ENCODE measurements around the gene TRIM8. TPM values are rescaled to one million over a fixed set of nuclear protein-coding genes. Genes with fewer than 3 reads are reported as not detected.

The TRIM8 gene
- total and polyA plus RNA-seq, 2 of the 4 experiments (the other 2 are of a cell fraction) = 25.5 to 126 TPM

GRCh38 chr10:102598243-102598642, 46.0 kb upstream of the TRIM8 start:
- Histone ChIP-seq H3K36me3 (ENCODE audit: control insufficient read depth, insufficient read depth, low read length) (peaks cover 35% of the 10 kb centered on the region), H2AFZ (replicated peaks; ENCODE audit: low read length, poor library complexity) (no peak overlapping the region), H4K5ac (ENCODE audit: low read depth, low read length) (no peak overlapping the region), H2BK15ac (ENCODE audit: low read depth, low read length) (no peak overlapping the region), H3K4ac (ENCODE audit: low read depth, low read length) (no peak overlapping the region), H3K27me3 (ENCODE audit: control insufficient read depth, insufficient read depth, low read length) (no peaks in the 10 kb centered on the region), H2AK5ac (ENCODE audit: low read depth, low read length) (no peak overlapping the region; the same call in 1 of the 2 replicates), H4K8ac (ENCODE audit: low read depth in 2 of 2, low read length in 2 of 2) (no peak overlapping the region), H3K18ac (ENCODE audit: low read depth, low read length) (no peak overlapping the region), H3K4me3 (ENCODE audit: insufficient read depth, low read depth, low read length) (no peak overlapping the region), H4K91ac (ENCODE audit: insufficient read depth, low read depth, low read length) (no peak overlapping the region), H3K4me1 (ENCODE audit: control insufficient read depth, insufficient read depth, low read length) (peaks cover 28% of the 10 kb centered on the region), H3K14ac (replicated peaks; ENCODE audit: low read depth, low read length) (no peak overlapping the region), H2AK9ac (replicated peaks; ENCODE audit: low read depth, low read length, poor library complexity) (no peak overlapping the region), H3K23ac (ENCODE audit: low read depth, low read length) (no peak overlapping the region), H2BK20ac (ENCODE audit: low read depth, low read length) (no peak overlapping the region), H3K27ac (ENCODE audit: insufficient read depth, low read length) (no peak overlapping the region), H4K20me1 (ENCODE audit: insufficient read depth, low read length) (no peaks in the 10 kb centered on the region), H3K9me3 (ENCODE audit: control insufficient read depth, insufficient read depth, low read length) (no peaks in the 10 kb centered on the region), H2BK5ac (ENCODE audit: low read depth, low read length, poor library complexity, severe bottlenecking) (no peak overlapping the region), H3K56ac (ENCODE audit: extremely low read depth, insufficient read depth, low read length) (no peak overlapping the region), H3K4me2 (ENCODE audit: low read depth, low read length) (no peak overlapping the region), H3K9ac (ENCODE audit: low read depth, low read length) (no peak overlapping the region), H3K9me1 (ENCODE audit: insufficient read depth, low read length) (peaks cover 28% of the 10 kb centered on the region), H2BK120ac (ENCODE audit: low read depth, low read length) (no peak overlapping the region), H3K79me1 (ENCODE audit: low read depth in 1 of 2, low read length in 2 of 2) (peaks cover 13 to 43% of the 10 kb centered on the region in 2 experiments; a peak in 3 of 4 replicates)
- ChIA-PET POLR2A (ENCODE audit: unreplicated experiment) (no interaction called here), CTCF (no interaction called here)
- WGBS, 2 experiments (ENCODE audit: extremely low coverage in 2 of 2, insufficient read length in 1 of 2) = 100% methylated on average over 3 of the region's 8 CpGs; no CpG with 5 or more reads in 1 of the 2 experiments
- ATAC-seq (ENCODE audit: low read depth) (no peak), DNase-seq (no peak)
- no peak for TF ChIP-seq BHLHE40 (IDR thresholded peaks at IDR 0.05; ENCODE audit: low read depth, low read length)
- no peak for TF ChIP-seq USF2 (IDR thresholded peaks at IDR 0.05; ENCODE audit: low read depth, low read length)
- TF ChIP-seq RAD21 (IDR thresholded peaks at IDR 0.05; ENCODE audit: low read length) = no peak
- in situ Hi-C loops (cut with MboI; ENCODE audit: low sequenced_read_pairs) (no loop called here), dilution Hi-C loops (cut with HindIII; ENCODE audit: low sequenced_read_pairs, unreplicated experiment) (no loop called here), intact Hi-C loops (cut with micrococcal nuclease) (no loop called here)
- BruUV-seq (replicated peaks) = no TSS peak
